Loucy (cell line): Measurements from ENCODE around the gene KNG1.
"Not testable (repeated sequence)": the region's sequence is repeated elsewhere in the genome, so short reads cannot be mapped to it uniquely, and the experiment has no call there.

ENCODE experiments used
- H2AFZ ChIP-seq: fragments of 200-600 bp; sonication (generic); 2 replicates; pipeline ENCODE4 v1.6.0; 2016; ENCODE audit warnings: antibody characterized with exemption, mild to moderate bottlenecking, low read length, moderate library complexity
- H3F3A ChIP-seq: fragments of 200-600 bp; 2 replicates; pipeline ENCODE4 v1.6.0; 2016; ENCODE audit warnings: antibody characterized with exemption, low read depth, mild to moderate bottlenecking
- H3K27me3 ChIP-seq: fragments of 200-600 bp; sonication (generic); 2 replicates; pipeline ENCODE4 v1.6.1; 2014; ENCODE audit warnings: low read length, mild to moderate bottlenecking; ENCODE audit not compliant: insufficient read depth, poor library complexity, severe bottlenecking
- H3K36me3 ChIP-seq: fragments of 200-600 bp; sonication (generic); 2 replicates; pipeline ENCODE4 v1.6.1; 2016; ENCODE audit warnings: low read length; ENCODE audit not compliant: insufficient read depth
- H3K4me1 ChIP-seq: fragments of 200-600 bp; sonication (generic); 2 replicates; pipeline ENCODE4 v1.5.1; 2014; ENCODE audit warnings: low read length, mild to moderate bottlenecking; ENCODE audit not compliant: insufficient read depth, poor library complexity, severe bottlenecking
- H3K4me2 ChIP-seq: fragments of 200-600 bp; sonication (generic); 2 replicates; pipeline ENCODE4 v1.6.0; 2014; ENCODE audit warnings: antibody characterized with exemption, low read length, low read depth, mild to moderate bottlenecking; ENCODE audit not compliant: poor library complexity, severe bottlenecking
- H3K4me3 ChIP-seq: fragments of 200-600 bp; sonication (generic); 2 replicates; pipeline ENCODE4 v1.5.1; 2014; ENCODE audit warnings: low read length, mild to moderate bottlenecking, mixed read lengths; ENCODE audit not compliant: poor library complexity, severe bottlenecking
- H3K79me2 ChIP-seq: fragments of 200-600 bp; sonication (generic); 2 replicates; pipeline ENCODE4 v1.6.1; 2014; ENCODE audit warnings: low read length; ENCODE audit not compliant: insufficient read depth
- H3K9ac ChIP-seq: fragments of 200-600 bp; sonication (generic); 2 replicates; pipeline ENCODE4 v1.6.0; 2014; ENCODE audit warnings: mild to moderate bottlenecking, low read depth, low read length, moderate library complexity; ENCODE audit not compliant: poor library complexity, severe bottlenecking
- H3K9me2 ChIP-seq: fragments of 200-600 bp; sonication (generic); replicated peaks from 2 replicates; pipeline ENCODE4 v1.6.1; 2016; ENCODE audit warnings: low read depth, low read length, mixed read lengths
- H3K9me3 ChIP-seq: fragments of 200-600 bp; sonication (generic); 2 replicates; pipeline ENCODE4 v1.6.1; 2014; ENCODE audit warnings: mild to moderate bottlenecking, antibody characterized with exemption, low read length, low read depth; ENCODE audit not compliant: insufficient read depth
- H4K20me1 ChIP-seq: fragments of 200-600 bp; sonication (generic); 2 replicates; pipeline ENCODE4 v1.6.0; 2014; ENCODE audit warnings: antibody characterized with exemption, low read length, mild to moderate bottlenecking; ENCODE audit not compliant: insufficient read depth, poor library complexity, severe bottlenecking
- CTCF ChIP-seq: fragments of 200-600 bp; sonication (generic); conservative IDR thresholded peaks from 2 replicates; pipeline ENCODE4 v1.5.1; 2014; ENCODE audit warnings: mild to moderate bottlenecking, antibody characterized with exemption, low read length
- EZH2phosphoT487 ChIP-seq: fragments of 200-600 bp; IDR thresholded peaks from 2 replicates; pipeline ENCODE4 v1.6.1; 2018; ENCODE audit warnings: antibody characterized with exemption, mild to moderate bottlenecking, moderate library complexity, borderline replicate concordance

KNG1 gene

GRCh38 chr3:186708983-186709679 is 8.0 kb upstream of the KNG1 start:
- Histone ChIP-seq H3K27me3 (peaks cover 33% of the 10 kb centered on the region), H3K4me3 (no peak overlapping the region), H3K4me2 (no peak overlapping the region), H3K9me2 (no peaks in the 10 kb centered on the region), H3K4me1 (peaks cover 10% of the 10 kb centered on the region), H3K36me3 (no peaks in the 10 kb centered on the region), H4K20me1 (no peaks in the 10 kb centered on the region), H3K9me3 (no peaks in the 10 kb centered on the region), H3F3A (no peaks in the 10 kb centered on the region), H3K79me2 (no peaks in the 10 kb centered on the region), H3K9ac (no peak overlapping the region), H2AFZ (no peak overlapping the region)
- TF ChIP-seq CTCF = no peak
- no peak for TF ChIP-seq EZH2phosphoT487

GRCh38 chr3:186710694-186711093 is 6.5 kb upstream of the KNG1 start:
- not testable (repeated sequence) for H4K20me1 ChIP-seq, H3K9ac ChIP-seq, H3K4me1 ChIP-seq, H3K79me2 ChIP-seq, H3K9me2 ChIP-seq, H3K4me3 ChIP-seq, H2AFZ ChIP-seq, H3K36me3 ChIP-seq, H3K4me2 ChIP-seq, H3F3A ChIP-seq, H3K9me3 ChIP-seq
- peaks cover 26% of the 10 kb centered on the region for H3K27me3 ChIP-seq

GRCh38 chr3:186713499-186713898 is 3.7 kb upstream of the KNG1 start:
- no peaks in the 10 kb centered on the region for H3K36me3 ChIP-seq
- H3K9ac ChIP-seq = no peak overlapping the region
- H4K20me1 ChIP-seq = no peaks in the 10 kb centered on the region
- H3K9me3 ChIP-seq = no peaks in the 10 kb centered on the region
- H3K4me1 ChIP-seq = no peaks in the 10 kb centered on the region
- H3K4me2 ChIP-seq = no peak overlapping the region
- no peaks in the 10 kb centered on the region for H3F3A ChIP-seq
- TF ChIP-seq CTCF (no peak), EZH2phosphoT487 (no peak)
- H3K27me3 ChIP-seq = peaks cover 17% of the 10 kb centered on the region
- no peaks in the 10 kb centered on the region for H3K79me2 ChIP-seq
- H2AFZ ChIP-seq = no peak overlapping the region
- no peaks in the 10 kb centered on the region for H3K9me2 ChIP-seq
- H3K4me3 ChIP-seq = no peak overlapping the region
